K562 (cell line): ENCODE data around the gene NEB. TPM values are rescaled to one million over a fixed set of nuclear protein-coding genes. Genes with fewer than 3 reads are reported as not detected.

Experiments used
- ATF7 ChIP-seq: fragments of 450-650 bp; IDR thresholded peaks from 2 replicates; pipeline ENCODE4 v1.7.1; 2014; ENCODE audit warnings: mild to moderate bottlenecking, moderate library complexity
- FOXJ2 ChIP-seq: fragments of 200-800 bp; sonication (Bioruptor generic); IDR thresholded peaks from 2 replicates; pipeline ENCODE4 v1.6.1; 2016; ENCODE audit warnings: missing genetic modification characterization, missing compliant biosample characterization
- FOXP1 ChIP-seq: sonication (generic); formaldehyde crosslinking; IDR thresholded peaks from 2 replicates; pipeline ENCODE4 v1.8.0; 2022; ENCODE audit warnings: mild to moderate bottlenecking, missing genetic modification reagents
- GATAD2B ChIP-seq: fragments of 450-650 bp; IDR thresholded peaks from 2 replicates; pipeline ENCODE4 v1.6.1; 2017; ENCODE audit warnings: mild to moderate bottlenecking, borderline replicate concordance
- HDAC2 ChIP-seq: fragments of 450-650 bp; IDR thresholded peaks from 2 replicates; pipeline ENCODE4 v1.6.1; 2016; ENCODE audit warnings: mild to moderate bottlenecking
- MAZ ChIP-seq, 2 experiments: fragments of 450-650 bp in 1 of 2; sonication (generic) in 1 of 2; formaldehyde crosslinking; IDR thresholded peaks in 1 of 2; conservative IDR thresholded peaks in 1 of 2; 2 replicates each; pipeline versions ENCODE4 v1.4.0 to v1.5.0; 2020; ENCODE audit warnings: mild to moderate bottlenecking in 1 of 2, missing genetic modification reagents in 1 of 2
- MEIS2 ChIP-seq: fragments of 450-650 bp; IDR thresholded peaks from 2 replicates; pipeline ENCODE4 v1.6.1; 2014; ENCODE audit warnings: mild to moderate bottlenecking; ENCODE audit not compliant: partially characterized antibody
- OTX1 ChIP-seq: fragments of 450-650 bp; formaldehyde crosslinking; IDR thresholded peaks from 2 replicates; pipeline ENCODE4 v1.4.0; 2022; ENCODE audit warnings: mild to moderate bottlenecking
- SAFB2 ChIP-seq: fragments of 200-400 bp; formaldehyde crosslinking; IDR thresholded peaks from 2 replicates; pipeline ENCODE4 v1.6.1; 2018; ENCODE audit warnings: borderline replicate concordance, low read length, low read depth, moderate library complexity; ENCODE audit not compliant: severe bottlenecking
- SMARCA4 ChIP-seq: fragments of 450-650 bp; IDR thresholded peaks from 2 replicates; pipeline ENCODE4 v1.6.1; 2016
- SMARCE1 ChIP-seq: fragments of 450-650 bp; IDR thresholded peaks from 2 replicates; pipeline ENCODE4 v1.7.1; 2016; ENCODE audit warnings: mild to moderate bottlenecking
- SRSF3 ChIP-seq: fragments of 200-400 bp; formaldehyde crosslinking; IDR thresholded peaks from 2 replicates; pipeline ENCODE4 v1.6.1; 2016; ENCODE audit warnings: mild to moderate bottlenecking, low read length, moderate library complexity; ENCODE audit not compliant: insufficient read depth
- U2AF1 ChIP-seq: fragments of 200-400 bp; formaldehyde crosslinking; optimal IDR thresholded peaks from 2 replicates; pipeline ENCODE3; 2017; ENCODE audit warnings: mild to moderate bottlenecking, low read depth, low read length, moderate library complexity
- ZNF444 ChIP-seq: fragments of 250-450 bp; sonication (Bioruptor Pico); IDR thresholded peaks from 2 replicates; pipeline ENCODE4 v1.4.0; 2020; ENCODE audit warnings: mild to moderate bottlenecking, moderate library complexity
- ZNF717 ChIP-seq: fragments of 250-450 bp; sonication (Bioruptor Pico); IDR thresholded peaks from 2 replicates; pipeline ENCODE4 v1.5.0; 2021
- polyA plus RNA-seq, 8 experiments: library from polyadenylated mRNA; depleted of rRNA in 4 of 8; stranded (reverse) in 5 of 8; unstranded in 3 of 8; fragments of >200 nt; fragmentation: Nextera tagmentation in 2 of 8; fragmentation: Illumina TruSeq in 1 of 8; extraction: Ambion mirVana in 2 of 8; extraction: Trizol in 1 of 8; gene quantifications; 2 replicates each; pipeline versions ENCODE4 v1.2.1 to v1.2.3, GENCODE V29; 2011 to 2014; ENCODE audit warnings: inconsistent platforms in 1 of 8, missing spikeins in 1 of 8
- total RNA-seq, 7 experiments: library from RNA; depleted of rRNA in 6 of 7; stranded (reverse); fragments of >200 nt in 6 of 7; fragmentation: Illumina TruSeq in 2 of 7; extraction: Trizol in 2 of 7; gene quantifications; 2 replicates each; pipeline versions ENCODE4 v1.2.1 to v1.2.3, GENCODE V29; 2011 to 2021; ENCODE audit warnings: low replicate concordance in 1 of 7
- TF ChIP-seq, protein P1 (sequence below): fragments of 250-450 bp; sonication (Bioruptor Pico); IDR thresholded peaks from 2 replicates; pipeline ENCODE4 v1.4.0; 2020; ENCODE audit warnings: mild to moderate bottlenecking
- TF ChIP-seq, protein P2 (sequence below), 2 experiments: fragments of 450-650 bp; IDR thresholded peaks; 2 replicates each; pipeline ENCODE4 v1.6.1; 2016; ENCODE audit warnings: mild to moderate bottlenecking in 2 of 2, borderline replicate concordance in 1 of 2, low read depth in 1 of 2, moderate library complexity in 1 of 2
- TF ChIP-seq, protein P3 (sequence below): fragments of 250-450 bp; sonication (Bioruptor Pico); IDR thresholded peaks from 2 replicates; pipeline ENCODE4 v1.8.0; 2021; ENCODE audit warnings: moderate library complexity, mild to moderate bottlenecking, inconsistent platforms

The NEB gene
- total and polyA plus RNA-seq, 9 of the 15 experiments (the other 6 are each of a cell fraction or from before 2014, with no cell fraction given) = 1.7 to 3.8 (median 2.9) TPM

DNA sequence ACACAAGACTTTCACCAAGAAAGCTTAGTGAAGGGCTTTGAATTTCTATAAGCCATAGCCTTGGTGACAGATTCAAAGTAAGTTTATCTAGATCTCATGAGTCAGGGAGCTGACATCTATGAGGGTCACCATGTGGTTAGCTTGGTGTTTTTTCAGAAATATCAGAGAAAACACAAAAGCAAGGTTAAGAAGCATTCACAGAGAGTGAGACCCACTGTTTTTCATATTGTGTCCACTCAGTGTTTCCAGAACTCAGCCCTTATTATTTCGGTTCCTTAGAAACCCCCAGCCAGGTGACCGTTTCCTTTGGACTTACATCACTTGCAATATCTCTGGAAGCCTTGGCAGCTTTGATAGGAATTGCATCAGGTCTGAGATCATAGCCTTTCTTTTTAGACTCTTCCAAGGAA is 76.6 kb downstream of the NEB start (continued):
- TF ChIP-seq, protein P1, sequence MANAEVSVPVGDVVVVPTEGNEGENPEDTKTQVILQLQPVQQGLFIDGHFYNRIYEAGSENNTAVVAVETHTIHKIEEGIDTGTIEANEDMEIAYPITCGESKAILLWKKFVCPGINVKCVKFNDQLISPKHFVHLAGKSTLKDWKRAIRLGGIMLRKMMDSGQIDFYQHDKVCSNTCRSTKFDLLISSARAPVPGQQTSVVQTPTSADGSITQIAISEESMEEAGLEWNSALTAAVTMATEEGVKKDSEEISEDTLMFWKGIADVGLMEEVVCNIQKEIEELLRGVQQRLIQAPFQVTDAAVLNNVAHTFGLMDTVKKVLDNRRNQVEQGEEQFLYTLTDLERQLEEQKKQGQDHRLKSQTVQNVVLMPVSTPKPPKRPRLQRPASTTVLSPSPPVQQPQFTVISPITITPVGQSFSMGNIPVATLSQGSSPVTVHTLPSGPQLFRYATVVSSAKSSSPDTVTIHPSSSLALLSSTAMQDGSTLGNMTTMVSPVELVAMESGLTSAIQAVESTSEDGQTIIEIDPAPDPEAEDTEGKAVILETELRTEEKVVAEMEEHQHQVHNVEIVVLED (CRISPR knock-in tag) = peak; percentile 47; the same call in 1 of the 2 replicates
- TF ChIP-seq U2AF1 (no peak), SMARCE1 (peak; percentile 47; the same call in 1 of the 2 replicates), OTX1 (CRISPR knock-in tag) (no peak), ZNF444 (CRISPR knock-in tag) (no peak), GATAD2B (no peak), HDAC2 (peak; percentile 49; the same call in 1 of the 2 replicates), ATF7 (peak; percentile 94), MAZ (CRISPR knock-in tag; conservative IDR thresholded peaks at IDR 0.05 in 1 of 2, IDR thresholded peaks at IDR 0.05 in 1 of 2) (peak in 1 of 2 experiments; percentile 17; a peak in 1 of 4 replicates), ZNF717 (CRISPR knock-in tag) (no peak), SAFB2 (no peak), FOXJ2 (tag) (peak; percentile 79; the same call in 1 of the 2 replicates), SMARCA4 (peak; percentile 77; the same call in 1 of the 2 replicates), FOXP1 (no peak), MEIS2 (peak; percentile 82), SRSF3 (no peak)
- TF ChIP-seq, protein P2, sequence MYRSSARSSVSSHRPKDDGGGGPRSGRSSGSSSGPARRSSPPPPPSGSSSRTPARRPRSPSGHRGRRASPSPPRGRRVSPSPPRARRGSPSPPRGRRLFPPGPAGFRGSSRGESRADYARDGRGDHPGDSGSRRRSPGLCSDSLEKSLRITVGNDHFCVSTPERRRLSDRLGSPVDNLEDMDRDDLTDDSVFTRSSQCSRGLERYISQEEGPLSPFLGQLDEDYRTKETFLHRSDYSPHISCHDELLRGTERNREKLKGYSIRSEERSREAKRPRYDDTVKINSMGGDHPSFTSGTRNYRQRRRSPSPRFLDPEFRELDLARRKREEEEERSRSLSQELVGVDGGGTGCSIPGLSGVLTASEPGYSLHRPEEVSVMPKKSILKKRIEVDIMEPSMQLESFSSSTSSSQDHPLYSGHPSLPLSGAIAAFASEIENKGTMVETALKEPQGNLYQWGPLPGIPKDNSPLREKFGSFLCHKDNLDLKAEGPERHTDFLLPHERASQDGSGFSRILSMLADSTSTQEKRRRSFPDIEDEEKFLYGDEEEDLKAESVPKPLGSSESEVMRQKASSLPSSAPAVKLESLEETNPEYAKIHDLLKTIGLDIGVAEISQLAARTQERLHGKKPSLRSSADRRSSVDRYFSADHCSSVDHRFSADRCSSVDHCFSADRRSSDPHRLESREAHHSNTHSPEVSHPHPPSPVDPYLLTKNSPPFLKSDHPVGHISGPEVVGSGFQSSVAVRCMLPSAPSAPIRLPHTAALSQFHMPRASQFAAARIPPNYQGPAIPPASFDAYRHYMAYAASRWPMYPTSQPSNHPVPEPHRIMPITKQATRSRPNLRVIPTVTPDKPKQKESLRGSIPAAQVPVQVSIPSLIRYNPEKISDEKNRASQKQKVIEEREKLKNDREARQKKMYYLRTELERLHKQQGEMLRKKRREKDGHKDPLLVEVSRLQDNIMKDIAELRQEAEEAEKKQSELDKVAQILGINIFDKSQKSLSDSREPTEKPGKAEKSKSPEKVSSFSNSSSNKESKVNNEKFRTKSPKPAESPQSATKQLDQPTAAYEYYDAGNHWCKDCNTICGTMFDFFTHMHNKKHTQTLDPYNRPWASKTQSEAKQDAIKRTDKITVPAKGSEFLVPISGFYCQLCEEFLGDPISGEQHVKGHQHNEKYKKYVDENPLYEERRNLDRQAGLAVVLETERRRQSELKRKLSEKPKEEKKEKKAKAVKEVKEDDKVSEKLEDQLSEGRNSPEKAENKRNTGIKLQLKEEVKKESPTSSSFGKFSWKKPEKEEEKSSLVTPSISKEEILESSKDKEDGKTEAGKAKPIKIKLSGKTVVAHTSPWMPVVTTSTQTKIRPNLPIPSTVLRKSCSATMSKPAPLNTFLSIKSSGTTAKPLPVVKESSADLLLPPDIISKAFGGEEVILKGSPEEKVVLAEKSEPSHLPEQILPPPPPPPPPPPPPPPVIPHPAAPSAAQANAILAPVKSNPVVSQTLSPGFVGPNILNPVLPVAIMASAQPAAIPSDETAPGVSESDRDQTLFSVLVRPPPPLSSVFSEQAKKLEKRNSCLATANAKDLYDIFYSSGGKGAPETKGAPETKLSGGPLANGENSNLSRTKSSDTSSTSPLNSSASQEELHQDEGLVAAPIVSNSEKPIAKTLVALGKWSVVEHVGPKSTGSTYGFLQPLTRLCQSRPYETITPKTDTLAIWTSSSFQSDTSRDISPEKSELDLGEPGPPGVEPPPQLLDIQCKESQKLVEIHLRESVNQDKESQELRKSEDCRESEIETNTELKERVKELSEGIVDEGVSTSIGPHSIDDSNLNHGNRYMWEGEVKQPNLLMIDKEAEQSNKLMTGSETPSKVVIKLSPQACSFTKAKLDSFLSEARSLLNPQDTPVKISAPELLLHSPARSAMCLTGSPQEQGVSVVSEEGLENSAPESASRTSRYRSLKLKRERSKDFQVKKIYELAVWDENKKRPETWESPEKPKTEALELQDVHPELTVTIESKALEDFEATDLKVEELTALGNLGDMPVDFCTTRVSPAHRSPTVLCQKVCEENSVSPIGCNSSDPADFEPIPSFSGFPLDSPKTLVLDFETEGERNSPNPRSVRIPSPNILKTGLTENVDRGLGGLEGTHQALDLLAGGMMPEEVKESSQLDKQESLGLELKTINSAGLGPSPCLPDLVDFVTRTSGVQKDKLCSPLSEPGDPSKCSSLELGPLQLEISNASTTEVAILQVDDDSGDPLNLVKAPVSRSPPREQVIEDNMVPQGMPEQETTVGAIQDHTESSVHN (IDR thresholded peaks at IDR 0.05; ENCODE audit: borderline replicate concordance in 1 of 2, low read depth in 1 of 2) = peak in 1 of 2 experiments; percentile 68; a peak in 1 of 4 replicates
- TF ChIP-seq, protein P3, sequence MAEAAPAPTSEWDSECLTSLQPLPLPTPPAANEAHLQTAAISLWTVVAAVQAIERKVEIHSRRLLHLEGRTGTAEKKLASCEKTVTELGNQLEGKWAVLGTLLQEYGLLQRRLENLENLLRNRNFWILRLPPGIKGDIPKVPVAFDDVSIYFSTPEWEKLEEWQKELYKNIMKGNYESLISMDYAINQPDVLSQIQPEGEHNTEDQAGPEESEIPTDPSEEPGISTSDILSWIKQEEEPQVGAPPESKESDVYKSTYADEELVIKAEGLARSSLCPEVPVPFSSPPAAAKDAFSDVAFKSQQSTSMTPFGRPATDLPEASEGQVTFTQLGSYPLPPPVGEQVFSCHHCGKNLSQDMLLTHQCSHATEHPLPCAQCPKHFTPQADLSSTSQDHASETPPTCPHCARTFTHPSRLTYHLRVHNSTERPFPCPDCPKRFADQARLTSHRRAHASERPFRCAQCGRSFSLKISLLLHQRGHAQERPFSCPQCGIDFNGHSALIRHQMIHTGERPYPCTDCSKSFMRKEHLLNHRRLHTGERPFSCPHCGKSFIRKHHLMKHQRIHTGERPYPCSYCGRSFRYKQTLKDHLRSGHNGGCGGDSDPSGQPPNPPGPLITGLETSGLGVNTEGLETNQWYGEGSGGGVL = no peak
